HG03460 (cell line): ENCODE data around the gene SLC25A12.
"Not testable (repeated sequence)": the region's sequence is repeated elsewhere in the genome, so short reads cannot be mapped to it uniquely, and the experiment has no call there.

Experiments
- ATAC-seq: cut with Tn5 transposase; IDR thresholded peaks from one replicate; pipeline ENCODE4 v1.9.1; 2021; ENCODE audit not compliant: unreplicated experiment

Gene SLC25A12

GRCh38 chr2:171792886-171793580, 101.0 kb downstream of the SLC25A12 start:
- ATAC-seq: no peak

DNA sequence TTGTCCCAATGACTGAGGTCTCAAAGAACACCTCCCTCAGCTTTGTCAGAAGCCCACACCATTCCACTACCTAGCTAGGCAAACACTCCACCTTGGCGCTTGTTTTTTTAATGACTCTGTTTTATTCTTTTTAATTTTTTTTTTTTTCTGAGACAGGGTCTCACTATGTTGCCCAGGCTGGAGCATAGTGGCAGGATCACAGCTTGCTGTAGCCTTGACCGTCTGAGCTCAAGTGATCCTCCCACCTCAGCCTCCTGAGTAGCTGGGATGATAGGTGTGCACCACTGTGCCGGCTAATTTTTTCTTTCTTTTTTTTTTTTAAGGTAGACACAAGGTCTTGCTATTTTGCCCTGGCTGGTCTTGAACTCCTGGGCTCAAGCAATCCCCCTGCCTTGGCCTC, 101.9 kb downstream of the SLC25A12 start:
- no peak for ATAC-seq

GRCh38 chr2:171791361-171791760, 102.7 kb downstream of the SLC25A12 start:
- ATAC-seq: no peak

DNA sequence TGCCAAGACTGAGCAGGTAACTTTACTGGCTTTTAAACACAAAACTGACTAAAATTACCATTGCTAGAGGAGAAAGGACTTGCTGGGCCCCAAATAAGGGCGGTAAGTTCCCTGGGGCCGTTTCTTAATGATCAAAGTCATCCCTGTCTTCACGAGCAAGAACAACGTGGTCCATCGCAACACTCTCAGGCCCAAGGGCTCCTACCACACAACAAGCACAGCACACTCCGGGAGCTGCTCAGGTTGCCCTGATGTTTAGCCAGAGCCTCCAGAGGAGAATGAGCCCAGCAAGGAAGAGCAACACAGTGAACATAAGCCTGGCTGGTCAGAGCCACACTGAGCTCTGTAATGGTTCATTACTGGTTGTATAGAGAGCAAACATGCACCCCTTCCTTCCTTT, 104.1 kb downstream of the SLC25A12 start:
- ATAC-seq: no peak

GRCh38 chr2:171788316-171788993, 105.6 kb downstream of the SLC25A12 start:
- no peak for ATAC-seq

DNA sequence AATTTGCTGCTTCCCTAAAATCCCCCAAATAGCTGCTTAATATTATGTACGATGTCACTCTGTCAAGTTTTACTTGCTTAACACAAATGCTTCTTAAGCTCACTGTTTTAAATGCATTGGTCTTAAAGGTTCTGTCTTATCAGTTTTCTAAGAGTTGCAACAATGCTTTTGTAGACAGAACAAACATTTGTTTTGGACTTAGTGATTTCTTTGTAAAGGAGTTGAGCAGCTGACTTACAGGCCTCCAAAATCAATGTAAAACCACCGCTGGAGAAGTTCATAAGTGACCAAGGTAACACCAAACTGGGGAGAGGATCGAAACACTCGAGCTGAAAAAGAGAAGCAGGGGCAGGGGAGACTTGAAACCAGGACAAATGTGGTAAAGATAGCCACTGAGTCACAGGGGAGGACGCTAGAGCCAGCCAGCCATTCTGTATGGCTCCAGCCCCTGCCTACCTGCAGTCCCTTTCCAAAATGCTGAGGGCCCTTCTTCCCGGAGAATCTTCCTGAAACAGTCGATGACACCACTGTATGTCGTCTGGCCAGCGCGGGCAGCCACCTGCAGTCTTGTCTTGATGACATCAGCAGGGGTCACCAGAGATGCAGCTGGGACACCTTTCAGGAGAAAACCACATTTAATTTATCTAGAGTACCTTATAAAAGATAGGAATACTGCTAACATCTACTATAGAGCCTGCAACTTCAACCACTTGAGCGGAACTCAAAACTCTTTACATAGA, 106.5 kb downstream of the SLC25A12 start:
- ATAC-seq: no peak

- ATAC-seq: no peak
Observed at GRCh38 chr2:171785450-171785849, 108.6 kb downstream of the SLC25A12 start.

GRCh38 chr2:171778515-171778914, 115.5 kb downstream of the SLC25A12 start:
- ATAC-seq: no peak

DNA sequence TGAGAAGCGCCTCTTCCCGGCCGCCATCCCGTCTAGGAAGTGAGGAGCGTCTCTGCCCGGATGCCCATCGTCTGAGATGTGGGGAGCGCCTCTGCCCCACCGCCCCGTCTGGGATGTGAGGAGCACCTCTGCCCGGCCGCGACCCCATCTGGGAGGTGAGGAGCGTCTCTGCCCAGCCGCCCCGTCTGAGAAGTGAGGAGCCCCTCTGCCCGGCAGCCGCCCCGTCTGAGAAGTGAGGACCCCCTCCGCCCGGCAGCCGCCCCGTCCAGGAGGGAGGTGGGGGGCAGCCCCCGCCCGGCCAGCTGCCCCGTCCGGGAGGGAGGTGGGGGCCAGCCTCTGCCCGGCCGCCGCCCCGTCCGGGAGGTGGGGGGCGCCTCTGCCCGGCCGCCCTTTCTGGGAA, 119.5 kb downstream of the SLC25A12 start:
- ATAC-seq: not testable (repeated sequence)

GRCh38 chr2:171772373-171772772, 121.7 kb downstream of the SLC25A12 start:
- no peak for ATAC-seq

- no peak for ATAC-seq
Observed at GRCh38 chr2:171771463-171771862, 122.6 kb downstream of the SLC25A12 start.

GRCh38 chr2:171763602-171764001, 130.4 kb downstream of the SLC25A12 start:
- no peak for ATAC-seq

DNA sequence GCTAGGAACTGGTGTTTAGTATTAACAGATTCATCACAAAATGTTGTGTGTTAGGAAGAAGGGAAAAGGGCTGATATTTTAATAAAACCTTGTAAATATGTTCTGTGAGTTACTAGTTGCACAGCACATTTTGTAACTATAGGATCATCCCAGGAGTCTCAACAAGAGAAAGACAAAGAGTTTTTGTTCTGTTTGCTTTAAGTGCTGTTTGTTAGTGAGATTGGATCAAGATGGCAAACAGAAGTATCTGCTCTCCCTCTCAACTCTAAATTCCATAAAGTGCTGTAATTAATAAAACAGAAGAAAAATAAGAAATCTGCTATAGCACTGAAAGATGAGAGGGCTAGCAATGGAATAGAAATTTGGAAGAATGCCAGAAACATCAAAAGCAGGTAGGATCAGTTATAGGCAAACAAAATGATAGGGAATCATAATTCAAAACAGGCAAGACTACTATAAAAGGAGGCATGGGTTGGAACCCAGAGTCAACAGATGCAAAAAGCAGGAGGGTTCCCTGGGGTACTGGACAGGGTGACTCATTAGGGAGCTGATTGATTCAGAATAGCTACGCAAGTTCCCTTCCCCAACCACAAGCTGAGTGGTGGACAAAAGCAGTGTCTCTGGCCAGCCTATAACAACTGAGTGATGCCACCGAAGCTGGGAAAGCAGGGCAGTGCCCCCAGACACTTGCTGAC, 131.0 kb downstream of the SLC25A12 start:
- no peak for ATAC-seq

DNA sequence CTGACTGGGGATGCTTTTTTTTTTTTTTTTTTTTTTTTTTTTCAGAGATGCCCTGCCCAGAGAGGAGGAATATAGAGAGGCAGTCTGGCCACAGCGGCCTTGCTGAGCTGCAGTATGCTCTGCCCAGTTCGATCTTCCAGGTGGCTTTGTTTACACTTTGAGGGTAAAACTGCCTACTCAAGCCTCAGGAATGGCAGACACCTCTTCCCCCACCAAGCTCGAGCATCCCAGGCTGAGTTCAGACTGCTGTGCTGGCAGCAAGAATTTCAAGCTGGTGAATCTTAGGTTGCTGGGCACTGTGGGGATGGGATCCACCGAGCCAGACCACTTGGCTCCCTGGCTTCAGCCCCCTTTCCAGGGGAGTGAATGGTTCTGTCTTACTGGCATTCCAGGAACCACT, 132.9 kb downstream of the SLC25A12 start:
- not testable (repeated sequence) for ATAC-seq

DNA sequence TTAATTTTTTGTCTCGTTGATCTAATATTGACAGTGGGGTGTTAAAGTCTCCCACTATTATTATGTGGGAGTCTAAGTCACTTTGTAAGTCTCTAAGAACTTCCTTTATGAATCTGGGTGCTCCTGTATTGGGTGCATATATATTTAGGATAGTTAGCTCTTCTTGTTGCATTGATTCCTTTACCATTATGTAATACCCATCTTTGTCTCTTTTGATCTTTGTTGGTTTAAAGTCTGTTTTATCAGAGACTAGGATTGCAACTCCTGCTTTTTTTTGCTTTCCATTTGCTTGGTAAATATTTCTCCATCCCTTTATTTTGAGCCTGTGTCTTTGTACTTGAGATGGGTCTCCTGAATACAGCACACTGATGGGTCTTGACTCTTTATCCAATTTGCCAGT, 135.3 kb downstream of the SLC25A12 start:
- ATAC-seq: not testable (repeated sequence)

- no peak for ATAC-seq
Observed at GRCh38 chr2:171754254-171754939, 139.6 kb downstream of the SLC25A12 start.

DNA sequence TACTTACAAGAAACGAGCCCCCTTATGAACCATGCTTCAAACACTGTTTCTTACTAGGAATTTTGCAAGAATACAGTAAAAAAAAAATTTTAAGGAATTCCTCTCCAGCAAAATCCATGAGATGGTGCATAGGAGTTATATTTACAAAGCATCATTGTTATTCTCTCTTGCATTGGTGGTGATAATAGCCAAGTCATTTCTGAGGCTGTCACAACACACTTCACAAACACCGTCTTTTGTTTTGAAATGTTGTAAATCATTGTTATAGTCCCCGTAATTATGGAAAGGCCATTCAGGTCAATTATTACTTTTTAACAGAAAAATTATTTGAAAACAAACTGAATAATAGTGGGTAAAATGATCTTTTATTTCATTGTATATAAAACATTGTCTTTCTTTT, 146.7 kb downstream of the SLC25A12 start:
- ATAC-seq: no peak

GRCh38 chr2:171745806-171746205, 148.2 kb downstream of the SLC25A12 start:
- no peak for ATAC-seq

DNA sequence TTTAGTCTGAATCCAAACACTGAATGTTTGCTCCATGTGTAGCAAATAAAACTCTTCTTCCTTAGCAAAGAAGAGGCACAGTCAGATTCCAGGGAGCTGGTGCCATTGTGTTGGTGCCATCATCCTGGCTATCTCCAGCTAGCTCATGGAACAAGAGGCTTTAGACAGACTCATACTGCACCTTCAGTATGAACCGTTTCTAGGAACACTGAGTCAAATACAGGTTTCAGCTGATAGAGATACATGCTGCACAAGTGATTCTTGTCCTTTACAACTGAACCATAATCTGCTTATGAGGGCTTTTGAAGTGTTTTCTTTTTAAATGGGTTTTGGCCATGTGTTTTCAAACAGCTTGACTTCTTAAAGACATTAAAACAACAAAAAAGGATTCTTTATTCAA, 148.9 kb downstream of the SLC25A12 start:
- ATAC-seq: no peak

GRCh38 chr2:171742760-171743159, 151.3 kb downstream of the SLC25A12 start:
- ATAC-seq: no peak

DNA sequence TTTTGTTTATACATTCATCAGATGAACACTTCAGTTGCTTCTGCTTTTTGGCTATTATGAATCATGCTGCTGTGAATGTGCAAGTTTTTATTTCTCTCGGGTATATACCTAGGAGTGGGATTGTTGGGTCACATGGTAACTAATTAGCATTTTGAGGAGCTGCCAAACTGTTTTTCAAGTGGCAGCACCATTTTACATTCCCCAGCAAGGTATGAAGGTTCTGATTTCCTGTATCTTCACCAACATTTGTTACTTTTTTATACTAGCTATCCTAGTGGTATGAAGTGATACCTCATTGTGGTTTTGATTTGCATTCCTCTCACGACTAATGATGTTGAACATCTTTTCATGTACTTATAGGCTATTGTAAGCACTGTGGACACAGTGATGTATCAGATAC, 152.9 kb downstream of the SLC25A12 start:
- ATAC-seq: no peak
